Stimulated activated CD4-positive, alpha-beta T cell treated with anti-CD3 and anti-CD28 coated beads, Interleukin-2, amount 100 ng/mL, for 4 hours (primary cell): ENCODE results near the gene CDC42BPA.
"Not testable (repeated sequence)": the region's sequence is repeated elsewhere in the genome, so short reads cannot be mapped to it uniquely, and the experiment has no call there.

Experiments
- DNase-seq: peaks from one replicate; pipeline ENCODE4 v3.0.0-alpha.2; 2020; ENCODE audit warnings: low read depth

Gene CDC42BPA

GRCh38 chr1:226960944-226961765 lies 357.1 kb downstream of the CDC42BPA start:
- DNase-seq: no peak

DNA sequence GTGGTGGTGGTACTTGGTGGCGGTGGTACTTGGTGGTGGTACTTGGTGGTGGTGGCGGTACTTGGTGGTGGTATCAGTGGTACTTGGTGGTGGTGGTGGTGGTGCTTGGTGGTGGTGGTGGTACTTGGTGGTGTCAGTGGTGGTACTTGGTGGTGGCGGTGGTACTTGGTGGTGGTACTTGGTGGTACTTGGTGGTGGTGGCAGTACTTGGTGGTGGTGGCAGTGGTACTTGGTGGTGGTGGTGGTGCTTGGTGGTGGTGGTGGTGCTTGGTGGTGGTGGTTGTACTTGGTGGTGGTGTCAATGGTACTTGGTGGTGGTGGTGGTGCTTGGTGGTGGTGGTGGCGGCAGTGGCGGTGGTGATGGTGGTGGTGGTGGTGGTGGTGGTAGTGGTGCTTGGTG lies 358.0 kb downstream of the CDC42BPA start:
- DNase-seq: no peak

GRCh38 chr1:226958300-226958699 lies 360.0 kb downstream of the CDC42BPA start:
- DNase-seq: no peak

DNA sequence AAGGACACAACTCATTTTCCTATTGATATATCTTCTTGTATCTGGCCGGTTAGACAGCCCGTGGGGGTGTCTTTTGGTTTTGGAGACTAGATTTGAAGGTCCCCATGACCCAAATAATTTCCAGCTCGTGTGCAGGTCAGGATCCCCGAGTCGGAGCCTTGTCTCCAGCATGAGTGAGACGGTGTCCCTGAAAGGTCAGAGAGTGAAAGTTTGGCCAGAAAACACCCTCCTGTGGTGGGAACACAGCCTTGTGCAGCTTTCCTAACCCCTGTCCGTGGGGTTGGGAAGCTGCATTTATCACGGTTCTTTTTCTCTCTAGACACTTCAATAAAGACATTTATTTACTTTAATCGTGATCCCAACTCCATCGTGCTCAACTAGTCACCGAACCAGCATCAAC lies 360.6 kb downstream of the CDC42BPA start:
- no peak for DNase-seq

GRCh38 chr1:226956942-226957713 lies 361.2 kb downstream of the CDC42BPA start:
- DNase-seq: no peak

- DNase-seq: not testable (repeated sequence)
Observed at GRCh38 chr1:226955857-226956256, 362.4 kb downstream of the CDC42BPA start.

GRCh38 chr1:226954777-226955176 lies 363.5 kb downstream of the CDC42BPA start:
- DNase-seq: no peak

DNA sequence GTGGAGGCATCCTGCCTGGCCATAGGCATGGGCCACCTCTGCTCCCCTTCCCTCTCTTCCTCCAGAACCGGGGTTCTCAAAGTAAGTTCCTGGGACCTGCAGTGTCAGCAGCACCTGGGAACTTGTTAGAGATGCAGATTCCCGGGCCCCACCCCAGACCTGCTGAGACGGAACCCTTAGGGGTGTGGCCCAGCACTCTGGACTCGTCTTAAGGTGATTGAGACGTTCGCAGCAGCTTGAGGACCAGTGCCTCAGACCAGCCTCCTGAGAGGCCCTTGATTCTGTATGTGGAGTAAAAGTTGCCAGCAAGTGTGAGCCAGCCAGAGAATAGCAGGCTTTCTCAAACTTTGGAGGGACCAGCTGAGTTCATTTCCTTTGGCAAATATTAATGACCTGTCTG lies 364.0 kb downstream of the CDC42BPA start:
- no peak for DNase-seq

GRCh38 chr1:226953175-226953800 lies 365.0 kb downstream of the CDC42BPA start:
- DNase-seq: no peak

- no peak for DNase-seq
Observed at GRCh38 chr1:226952118-226952441, 366.2 kb downstream of the CDC42BPA start.

DNA sequence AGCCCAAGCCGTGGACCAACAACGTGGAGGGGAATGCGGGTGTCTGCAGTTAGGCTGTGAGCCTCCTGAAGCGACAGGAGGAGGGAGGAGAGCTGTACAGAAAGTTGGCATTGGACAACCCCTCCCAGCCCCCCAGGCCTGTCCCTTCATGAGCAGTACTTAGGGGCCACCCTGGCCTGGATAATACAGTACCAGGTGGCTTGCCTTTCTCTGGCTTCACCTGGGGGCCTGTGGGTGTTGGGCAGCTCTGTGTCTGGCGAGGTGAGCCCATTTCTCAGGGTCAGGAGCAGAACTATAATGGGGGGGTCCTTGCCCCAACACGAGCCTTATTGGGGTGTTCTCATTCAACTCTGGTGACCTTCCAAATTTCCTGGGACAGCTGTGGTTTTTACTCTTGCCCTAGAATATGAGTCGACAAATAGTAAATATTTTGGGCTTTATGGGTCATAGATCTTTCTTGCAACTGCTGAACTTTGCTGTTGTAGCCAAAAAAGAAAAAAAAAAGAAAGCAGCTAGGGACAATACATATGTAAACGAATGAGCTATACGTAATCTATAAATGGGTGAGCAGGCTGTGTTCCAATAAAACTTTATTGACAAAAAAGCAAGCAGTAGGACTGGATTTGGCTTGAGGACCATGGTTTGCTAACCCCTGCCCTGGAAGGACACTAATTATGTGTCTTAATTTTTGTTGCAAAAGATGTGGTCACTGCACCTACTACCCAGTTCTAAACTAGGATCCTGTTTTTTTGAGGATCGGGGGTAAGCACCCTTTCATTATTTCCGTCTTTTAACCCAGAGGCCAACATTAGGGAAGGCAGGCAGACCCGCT lies 366.8 kb downstream of the CDC42BPA start:
- no peak for DNase-seq

DNA sequence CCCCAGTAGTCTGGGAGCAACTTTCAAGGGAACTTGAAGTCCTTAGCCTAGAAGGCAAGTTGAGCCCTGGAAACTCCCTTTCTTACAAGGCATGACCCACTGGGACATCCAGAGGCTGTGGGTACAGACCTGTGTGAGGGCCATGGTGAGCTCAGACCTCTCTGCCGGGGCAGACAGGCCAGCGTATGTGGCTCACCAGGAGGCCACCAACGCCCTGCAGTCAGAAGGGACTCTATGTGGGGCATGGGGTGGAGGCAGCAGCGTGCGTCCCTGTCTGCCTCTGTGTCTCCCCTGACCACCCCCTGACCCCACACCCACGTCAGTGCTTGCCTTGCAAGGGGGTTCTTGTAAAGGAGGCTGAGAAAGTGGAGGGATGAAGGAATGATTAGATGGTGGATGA lies 367.4 kb downstream of the CDC42BPA start:
- DNase-seq: no peak

DNA sequence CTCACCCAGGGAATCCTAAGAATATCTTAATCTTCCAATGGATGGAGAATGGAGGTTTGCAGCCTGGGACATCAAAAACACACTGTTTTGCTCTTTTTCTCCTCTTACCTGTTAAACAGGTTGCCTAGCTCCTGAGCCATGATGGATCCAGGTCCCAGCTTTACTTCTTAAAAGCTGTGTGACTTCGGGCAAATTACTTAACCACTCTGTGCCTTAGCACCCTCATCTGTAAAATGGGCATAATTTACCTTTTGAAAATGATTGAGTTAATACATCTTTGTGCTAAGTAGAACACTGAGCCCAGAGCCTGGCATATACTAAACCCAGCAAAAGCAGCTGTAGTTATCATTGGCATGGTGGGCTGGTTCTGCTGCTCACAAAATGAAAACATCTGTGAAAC lies 368.0 kb downstream of the CDC42BPA start:
- no peak for DNase-seq

GRCh38 chr1:226949401-226949800 lies 368.9 kb downstream of the CDC42BPA start:
- no peak for DNase-seq

- no peak for DNase-seq
Observed at GRCh38 chr1:226948996-226949395, 369.3 kb downstream of the CDC42BPA start.

GRCh38 chr1:226948480-226948879 lies 369.8 kb downstream of the CDC42BPA start:
- no peak for DNase-seq

DNA sequence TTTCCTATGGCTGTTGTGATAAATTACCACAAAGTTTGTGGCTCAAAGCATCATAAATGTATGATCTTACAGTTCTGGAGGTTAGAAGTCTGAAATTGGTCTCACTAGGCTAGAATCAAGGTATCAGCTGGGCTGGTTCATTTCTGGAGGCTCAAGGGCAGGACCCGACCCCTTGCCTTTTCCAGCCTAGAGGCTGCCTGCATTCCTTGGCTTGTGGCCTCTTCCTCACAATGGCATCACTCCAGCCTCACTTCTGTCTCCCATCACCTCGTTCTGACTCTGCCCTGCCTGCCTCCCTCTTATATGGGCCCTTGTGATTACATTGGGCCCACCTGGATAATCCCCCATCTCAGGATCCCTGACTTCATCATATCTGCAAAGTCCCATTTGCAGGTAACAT lies 370.2 kb downstream of the CDC42BPA start:
- DNase-seq: no peak

DNA sequence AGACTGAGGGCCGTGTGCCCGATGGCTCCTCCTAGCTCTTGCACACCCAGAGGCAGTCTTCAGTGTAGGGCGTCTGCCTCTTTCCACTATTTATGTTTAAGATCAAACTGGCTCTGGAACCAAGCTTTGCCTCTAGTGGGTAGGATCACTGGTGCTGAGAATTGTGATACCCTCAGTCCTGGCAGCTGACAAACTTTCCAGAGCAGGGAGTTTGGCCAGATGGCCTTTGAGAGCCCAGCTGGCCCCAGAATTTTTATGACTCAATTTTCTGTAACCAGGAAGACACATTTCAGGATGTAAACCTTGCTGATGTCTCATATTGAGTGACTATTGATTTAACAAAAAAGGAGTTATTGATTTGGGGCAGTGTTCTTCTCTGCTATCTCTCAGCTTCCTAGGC lies 371.5 kb downstream of the CDC42BPA start:
- DNase-seq: no peak

- DNase-seq: no peak
Observed at GRCh38 chr1:226946285-226946684, 372.0 kb downstream of the CDC42BPA start.

GRCh38 chr1:226945858-226946245 lies 372.4 kb downstream of the CDC42BPA start:
- DNase-seq: no peak

DNA sequence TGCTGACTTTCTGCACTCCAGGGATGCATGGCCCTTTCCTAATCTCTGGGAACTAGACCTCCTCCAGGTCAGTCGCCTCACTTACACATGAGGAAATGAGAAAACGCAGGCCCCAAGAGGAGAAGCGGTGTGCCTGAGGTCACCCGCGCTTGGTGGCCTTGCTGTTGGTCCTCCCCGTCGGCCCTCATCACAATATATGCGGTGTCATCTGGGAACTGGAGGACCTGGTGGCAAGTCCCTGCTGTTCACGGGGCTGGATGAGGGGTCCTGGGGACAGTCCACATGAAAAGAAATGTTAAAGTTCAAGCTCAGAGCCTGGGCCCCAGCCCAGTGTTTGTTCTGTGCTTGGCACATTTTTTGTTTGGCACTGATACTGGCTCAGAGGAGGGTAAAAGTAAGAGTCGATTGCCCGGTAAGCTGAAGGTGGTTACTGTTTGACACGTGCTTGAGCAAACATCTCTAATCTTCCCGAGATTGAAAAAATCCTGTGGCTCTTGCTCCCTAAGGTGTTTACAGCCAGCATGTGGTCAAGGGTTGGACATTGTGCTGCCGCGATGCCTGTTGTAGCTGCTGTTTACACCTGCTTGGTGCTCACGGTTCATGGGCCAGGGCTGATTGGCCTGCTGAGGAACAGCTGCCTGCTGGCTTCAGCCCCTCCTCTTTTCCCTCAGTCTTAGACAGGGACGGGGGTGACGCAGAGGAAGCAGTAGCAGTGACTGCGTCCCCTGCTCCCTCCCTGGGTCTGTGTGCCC lies 373.0 kb downstream of the CDC42BPA start:
- no peak for DNase-seq
